Upper lobe of left lung (tissue), 6 donors: Measurements from ENCODE around the gene MTIF3. TPM values are rescaled to one million over a fixed set of nuclear protein-coding genes. Genes with fewer than 3 reads are reported as not detected.

Experiments
- ATAC-seq, 2 donors: fragments of 200-7000 bp; cut with Tn5 transposase; one replicate each; pipeline ENCODE4 v1.9.1; 2022; ENCODE audit warnings: mild to moderate bottlenecking in 2 of 2, moderate library complexity in 2 of 2; ENCODE audit not compliant: low FRiP score in 2 of 2
- DNase-seq, 2 donors: peaks; one replicate each; pipeline ENCODE4 v3.0.0-alpha.2; 2019 to 2020
- H3K27ac ChIP-seq, 4 donors: fragments of 200-600 bp; sonication (generic); one replicate each; pipeline ENCODE4 v1.5.1; 2016 to 2019
- H3K27me3 ChIP-seq, 4 donors: fragments of 200-600 bp; sonication (generic); one replicate each; pipeline ENCODE4 v1.5.1; 2017 to 2019
- H3K36me3 ChIP-seq, 4 donors: fragments of 200-600 bp; sonication (generic); one replicate each; pipeline ENCODE4 v1.5.1; 2016 to 2019
- H3K4me1 ChIP-seq, 4 donors: fragments of 200-600 bp; sonication (generic); one replicate each; pipeline ENCODE4 v1.5.1; 2018 to 2019
- H3K4me3 ChIP-seq, 4 donors: fragments of 200-600 bp; sonication (generic); one replicate each; pipeline ENCODE4 v1.5.1; 2017 to 2019; ENCODE audit warnings: mild to moderate bottlenecking in 2 of 4, moderate library complexity in 1 of 4
- H3K9me3 ChIP-seq, 4 donors: fragments of 200-600 bp; sonication (generic); one replicate each; pipeline ENCODE4 v1.5.1; 2018 to 2019
- CTCF ChIP-seq, 6 experiments: fragments of 450-650 bp in 4 of 6; fragments of 200-600 bp in 2 of 6; sonication (generic) in 2 of 6; IDR thresholded peaks; one replicate each; pipeline ENCODE4 v1.5.1; 2016 to 2019; ENCODE audit warnings: antibody characterized with exemption in 6 of 6
- EP300 ChIP-seq, 4 donors: sonication (generic); formaldehyde crosslinking; IDR thresholded peaks; one replicate each; pipeline ENCODE4 v1.5.1; 2017; ENCODE audit warnings: antibody characterized with exemption in 4 of 4, control low read depth in 2 of 4
- POLR2A ChIP-seq, 4 donors: fragments of 450-650 bp; IDR thresholded peaks; one replicate each; pipeline ENCODE4 v1.5.1; 2016 to 2017; ENCODE audit warnings: antibody characterized with exemption in 4 of 4, mild to moderate bottlenecking in 2 of 4
- POLR2AphosphoS5 ChIP-seq, 2 donors: sonication (generic); formaldehyde crosslinking; IDR thresholded peaks; one replicate each; pipeline ENCODE4 v1.5.1; 2017; ENCODE audit warnings: antibody characterized with exemption in 2 of 2
- WGBS, 2 donors: methylation state at CpG; one replicate each; pipeline ENCODE4 v1.1.5; 2017 to 2018; 5-methylcytosine and 5-hydroxymethylcytosine counted together
- total RNA-seq, 6 donors: library from RNA; depleted of rRNA in 4 of 6; stranded (reverse); fragments of >200 nt in 4 of 6; gene quantifications; one replicate each; pipeline versions ENCODE4 v1.1.0 to v1.2.1, GENCODE V29; 2016 to 2021
- donor health status: DM: no; HTN: no; CAD: no; lungs with moderate emphysema.
- donor health status: DM: no; HTN: yes; CAD: no; lungs with severe emphysema.

Gene MTIF3
- total RNA-seq, 6 donors from 2014 or later = 31.2 to 104 (median 38.8) TPM

- Histone ChIP-seq H3K27ac (no peak overlapping the region), H3K4me1 (no peaks in the 10 kb centered on the region), H3K36me3 (no peaks in the 10 kb centered on the region), H3K9me3 (no peaks in the 10 kb centered on the region), H3K4me3 (no peak overlapping the region), H3K27me3 (no peaks in the 10 kb centered on the region)
- WGBS, 2 donors = 63 to 66% methylated on average over 3 of the region's 3 CpGs
- TF ChIP-seq EP300 (IDR thresholded peaks at IDR 0.05) = no peak
- TF ChIP-seq POLR2A (IDR thresholded peaks at IDR 0.05) = no peak
- TF ChIP-seq CTCF (IDR thresholded peaks at IDR 0.05) = no peak
- no peak for TF ChIP-seq POLR2AphosphoS5 (IDR thresholded peaks at IDR 0.05)
- DNase-seq (no peak), ATAC-seq (no peak)
Observed at GRCh38 chr13:27495551-27495950, 45.2 kb upstream of the MTIF3 start.

DNA sequence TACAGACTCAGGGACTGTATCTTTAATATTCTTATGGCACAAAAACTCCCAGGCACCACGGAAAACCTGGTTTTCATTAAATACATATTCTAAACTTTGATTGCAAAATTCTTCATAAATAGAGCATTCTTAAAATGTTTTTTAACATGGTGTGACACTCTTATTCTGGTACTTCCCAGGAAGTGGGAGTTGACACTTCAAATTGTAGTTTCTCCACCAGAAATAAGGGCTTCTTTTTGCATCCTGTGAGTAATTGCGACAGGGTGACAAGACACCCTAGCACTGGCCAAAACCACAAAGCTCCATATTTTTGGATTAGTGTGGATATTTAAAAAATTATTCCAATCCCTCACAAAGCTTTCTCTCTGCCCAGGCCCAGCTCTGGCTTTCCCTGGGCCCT, 43.6 kb upstream of the MTIF3 start:
- WGBS, 2 donors = 70% methylated on average over 2 of the region's 2 CpGs
- TF ChIP-seq CTCF (IDR thresholded peaks at IDR 0.05) (no peak), EP300 (IDR thresholded peaks at IDR 0.05) (no peak), POLR2AphosphoS5 (IDR thresholded peaks at IDR 0.05) (no peak), POLR2A (IDR thresholded peaks at IDR 0.05) (no peak)
- H3K27me3 ChIP-seq = no peaks in the 10 kb centered on the region
- ATAC-seq (no peak), DNase-seq (no peak)
- no peaks in the 10 kb centered on the region for H3K9me3 ChIP-seq
- no peak overlapping the region for H3K27ac ChIP-seq
- H3K4me3 ChIP-seq = no peak overlapping the region
- no peaks in the 10 kb centered on the region for H3K4me1 ChIP-seq
- H3K36me3 ChIP-seq = no peaks in the 10 kb centered on the region

- no peaks in the 10 kb centered on the region for H3K9me3 ChIP-seq
- H3K4me3 ChIP-seq = no peak overlapping the region
- H3K27me3 ChIP-seq = no peaks in the 10 kb centered on the region
- no peaks in the 10 kb centered on the region for H3K36me3 ChIP-seq
- TF ChIP-seq EP300 (IDR thresholded peaks at IDR 0.05) (no peak), POLR2A (IDR thresholded peaks at IDR 0.05) (no peak), POLR2AphosphoS5 (IDR thresholded peaks at IDR 0.05) (no peak), CTCF (IDR thresholded peaks at IDR 0.05) (no peak)
- H3K27ac ChIP-seq = no peak overlapping the region
- WGBS, 2 donors = 82 to 100% methylated on average over 1 of the region's 1 CpG
- H3K4me1 ChIP-seq = no peaks in the 10 kb centered on the region
- DNase-seq (no peak), ATAC-seq (no peak)
Observed at GRCh38 chr13:27489456-27489855, 39.1 kb upstream of the MTIF3 start.

DNA sequence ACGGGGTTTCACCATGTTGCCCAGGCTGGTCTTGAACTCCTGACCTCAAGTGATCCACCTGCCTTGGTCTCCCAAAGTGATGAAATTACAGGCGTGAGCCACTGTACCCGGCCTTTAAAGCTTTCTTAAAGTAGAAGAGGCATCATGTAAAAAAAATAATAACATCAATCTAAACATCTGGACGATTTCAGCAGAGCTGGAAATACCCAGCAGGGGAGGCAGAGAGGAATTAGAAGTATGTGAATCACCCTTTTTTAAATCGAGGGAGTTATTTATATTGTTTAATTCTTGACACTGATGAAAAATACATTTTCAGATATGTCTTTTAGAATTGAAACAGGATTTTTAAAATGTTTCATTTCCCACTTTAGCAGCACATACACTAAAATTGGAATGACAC, 37.4 kb upstream of the MTIF3 start:
- WGBS, 2 donors = 60 to 62% methylated on average over 5 of the region's 5 CpGs
- no peaks in the 10 kb centered on the region for H3K4me1 ChIP-seq
- no peak for DNase-seq
- H3K27me3 ChIP-seq = no peaks in the 10 kb centered on the region
- no peak for ATAC-seq
- no peaks in the 10 kb centered on the region for H3K36me3 ChIP-seq
- TF ChIP-seq POLR2A (IDR thresholded peaks at IDR 0.05) (no peak), EP300 (IDR thresholded peaks at IDR 0.05) (no peak), POLR2AphosphoS5 (IDR thresholded peaks at IDR 0.05) (no peak), CTCF (IDR thresholded peaks at IDR 0.05) (no peak)
- no peak overlapping the region for H3K27ac ChIP-seq
- H3K4me3 ChIP-seq = no peak overlapping the region
- H3K9me3 ChIP-seq = no peaks in the 10 kb centered on the region

- H3K27ac ChIP-seq = no peak overlapping the region
- no peaks in the 10 kb centered on the region for H3K27me3 ChIP-seq
- 90 to 91% methylated on average over 11 of the region's 11 CpGs for WGBS, 2 donors
- no peaks in the 10 kb centered on the region for H3K4me1 ChIP-seq
- DNase-seq (no peak), ATAC-seq (no peak)
- H3K9me3 ChIP-seq = peaks cover 0 to 7% (median 0%) of the 10 kb centered on the region in 4 donors
- TF ChIP-seq POLR2AphosphoS5 (IDR thresholded peaks at IDR 0.05) = no peak
- no peak for TF ChIP-seq POLR2A (IDR thresholded peaks at IDR 0.05)
- no peak for TF ChIP-seq CTCF (IDR thresholded peaks at IDR 0.05)
- no peak for TF ChIP-seq EP300 (IDR thresholded peaks at IDR 0.05)
- H3K4me3 ChIP-seq = no peak overlapping the region
- no peaks in the 10 kb centered on the region for H3K36me3 ChIP-seq
Observed at GRCh38 chr13:27483421-27483820, 33.1 kb upstream of the MTIF3 start.
